ENCODE results near the gene SFSWAP. TPM values are rescaled to one million over a fixed set of nuclear protein-coding genes. Genes with fewer than 3 reads are reported as not detected.
"Not testable (repeated sequence)": the region's sequence is repeated elsewhere in the genome, so short reads cannot be mapped to it uniquely, and the experiment has no call there.

The SFSWAP gene
- total RNA-seq, 1 donor from 2014 or later, result 33.1 TPM

- DNase-seq (ENCODE audit: extremely low read depth, low read depth, low spot score), result no peak
These were observed 9.0 kb upstream of the SFSWAP start for GRCh38 chr12:131701705-131702572.

DNA sequence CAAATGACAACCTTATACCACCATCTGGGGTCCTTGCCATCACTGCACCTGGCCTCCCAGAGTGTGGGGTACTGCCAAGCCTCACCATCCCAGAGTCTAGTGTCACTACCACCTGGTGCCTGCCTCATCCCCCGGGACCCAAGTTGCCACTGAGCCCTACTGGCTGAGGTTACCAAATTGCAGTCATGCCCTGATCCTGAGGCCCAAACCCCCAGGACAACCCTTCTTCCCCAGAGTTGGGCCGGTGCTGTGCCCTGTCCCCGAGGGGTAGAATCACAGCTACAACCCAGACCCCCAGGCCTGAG, 8.4 kb upstream of the SFSWAP start:
- no peak for DNase-seq (ENCODE audit: extremely low read depth, low read depth, low spot score)

GRCh38 chr12:131703161-131703560, 7.7 kb upstream of the SFSWAP start:
- DNase-seq (ENCODE audit: extremely low read depth, low read depth, low spot score), result no peak

DNA sequence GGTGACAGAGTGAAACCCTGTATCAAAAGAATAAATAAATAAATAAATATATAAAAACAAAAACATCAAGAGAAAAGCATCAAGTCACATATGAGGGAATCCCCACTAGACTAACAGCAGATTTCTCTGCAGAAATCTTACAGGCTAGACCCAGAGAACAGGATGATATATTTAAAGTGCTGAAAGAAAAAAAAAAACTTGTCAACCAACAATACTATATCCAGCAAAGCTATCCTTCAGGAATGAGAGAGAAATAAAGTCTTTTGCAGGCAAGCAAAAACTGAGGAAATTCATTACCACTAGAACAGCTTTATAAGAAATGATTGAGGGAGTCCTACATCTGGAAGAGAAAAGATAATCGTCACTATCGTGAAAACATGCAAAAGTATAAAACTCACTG, 6.4 kb upstream of the SFSWAP start:
- DNase-seq (ENCODE audit: extremely low read depth, low read depth, low spot score), result no peak

GRCh38 chr12:131706709-131707108, 4.2 kb upstream of the SFSWAP start:
- DNase-seq (ENCODE audit: extremely low read depth, low read depth, low spot score), result not testable (repeated sequence)

- DNase-seq (ENCODE audit: extremely low read depth, low read depth, low spot score), result no peak
These were observed 1.7 kb upstream of the SFSWAP start for GRCh38 chr12:131709226-131709625.

DNA sequence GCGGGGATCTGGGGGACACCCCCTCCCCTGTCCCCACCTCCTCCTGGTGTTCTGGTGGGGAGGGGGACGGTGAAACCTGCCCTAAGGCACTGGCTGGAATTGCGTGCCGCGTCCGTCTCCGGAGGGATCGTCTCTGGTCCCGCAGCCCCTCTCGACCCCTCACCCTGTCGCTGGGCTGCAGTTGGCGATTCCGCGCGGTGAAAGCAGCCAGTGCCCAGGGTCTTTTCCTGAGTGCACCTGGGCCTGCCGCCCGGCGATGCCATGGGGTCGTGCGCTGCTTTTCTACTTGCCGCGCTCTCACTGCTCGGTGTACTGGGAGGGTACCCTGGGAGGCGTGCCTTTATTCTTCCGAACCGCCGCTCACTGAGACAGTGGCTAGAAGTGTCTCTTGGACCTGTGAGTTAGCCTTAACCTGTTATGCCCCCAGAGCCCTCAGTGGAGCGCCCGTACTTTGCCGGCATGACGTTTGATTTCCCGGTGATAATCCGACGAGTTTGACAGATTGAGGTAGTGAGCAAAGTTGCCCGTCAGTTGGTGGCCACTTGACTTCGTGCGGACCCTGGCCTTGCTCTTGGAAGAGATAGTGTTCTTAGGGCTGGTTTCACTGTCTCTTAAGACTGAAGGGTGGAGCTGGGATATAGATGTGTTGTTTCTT, 788 bp downstream of the SFSWAP start:
- no peak for DNase-seq (ENCODE audit: extremely low read depth, low read depth, low spot score)

- DNase-seq (ENCODE audit: extremely low read depth, low read depth, low spot score), result no peak
These were observed 2.5 kb downstream of the SFSWAP start for GRCh38 chr12:131713349-131713748.

GRCh38 chr12:131714759-131715158, 3.9 kb downstream of the SFSWAP start:
- no peak for DNase-seq (ENCODE audit: extremely low read depth, low read depth, low spot score)

DNA sequence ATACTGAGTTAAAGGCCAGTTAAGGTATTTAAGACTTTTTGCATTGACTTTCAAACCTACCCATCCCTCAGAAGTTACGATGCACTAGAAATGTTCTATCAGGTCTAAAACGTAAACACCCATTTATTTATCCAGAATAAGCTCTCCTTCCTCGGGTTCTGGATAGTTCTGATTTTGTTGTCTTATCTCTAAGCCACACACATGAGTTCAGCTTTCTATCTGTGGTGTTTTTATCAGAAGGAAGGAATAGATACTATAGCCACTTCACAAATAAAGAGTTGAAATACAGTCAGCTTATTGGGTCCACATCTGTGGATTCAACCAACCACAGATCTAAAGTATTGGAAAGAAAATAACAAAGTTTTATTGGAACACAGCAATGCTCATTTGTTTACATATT, 5.4 kb downstream of the SFSWAP start:
- no peak for DNase-seq (ENCODE audit: extremely low read depth, low read depth, low spot score)

GRCh38 chr12:131720241-131720640, 9.4 kb downstream of the SFSWAP start:
- no peak for DNase-seq (ENCODE audit: extremely low read depth, low read depth, low spot score)

DNA sequence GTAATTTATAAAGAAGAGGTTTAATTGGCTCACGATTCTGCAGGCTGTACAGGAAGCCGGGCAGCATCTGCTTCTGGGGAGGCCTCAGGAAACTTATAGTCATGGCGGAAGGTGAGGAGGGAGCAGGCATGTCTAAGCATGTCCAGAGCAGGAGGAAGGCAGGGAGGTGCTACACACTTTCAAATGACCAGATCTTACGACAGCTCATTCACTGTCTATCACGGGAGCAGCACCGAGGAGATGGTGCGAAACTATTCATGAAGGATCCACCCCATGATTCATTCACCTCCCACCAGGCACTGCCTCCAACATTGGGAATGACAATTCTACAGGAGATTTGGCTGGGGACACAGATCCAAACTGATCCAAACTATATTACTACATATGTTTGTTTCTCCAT, 10.0 kb downstream of the SFSWAP start:
- no peak for DNase-seq (ENCODE audit: extremely low read depth, low read depth, low spot score)

- no peak for DNase-seq (ENCODE audit: extremely low read depth, low read depth, low spot score)
These were observed 10.7 kb downstream of the SFSWAP start for GRCh38 chr12:131721548-131721947.

- no peak for DNase-seq (ENCODE audit: extremely low read depth, low read depth, low spot score)
These were observed 12.6 kb downstream of the SFSWAP start for GRCh38 chr12:131723532-131723931.

- no peak for DNase-seq (ENCODE audit: extremely low read depth, low read depth, low spot score)
These were observed 13.6 kb downstream of the SFSWAP start for GRCh38 chr12:131724534-131724933.

GRCh38 chr12:131725503-131725902, 14.6 kb downstream of the SFSWAP start:
- no peak for DNase-seq (ENCODE audit: extremely low read depth, low read depth, low spot score)

GRCh38 chr12:131728720-131729119, 17.8 kb downstream of the SFSWAP start:
- DNase-seq (ENCODE audit: extremely low read depth, low read depth, low spot score), result no peak

DNA sequence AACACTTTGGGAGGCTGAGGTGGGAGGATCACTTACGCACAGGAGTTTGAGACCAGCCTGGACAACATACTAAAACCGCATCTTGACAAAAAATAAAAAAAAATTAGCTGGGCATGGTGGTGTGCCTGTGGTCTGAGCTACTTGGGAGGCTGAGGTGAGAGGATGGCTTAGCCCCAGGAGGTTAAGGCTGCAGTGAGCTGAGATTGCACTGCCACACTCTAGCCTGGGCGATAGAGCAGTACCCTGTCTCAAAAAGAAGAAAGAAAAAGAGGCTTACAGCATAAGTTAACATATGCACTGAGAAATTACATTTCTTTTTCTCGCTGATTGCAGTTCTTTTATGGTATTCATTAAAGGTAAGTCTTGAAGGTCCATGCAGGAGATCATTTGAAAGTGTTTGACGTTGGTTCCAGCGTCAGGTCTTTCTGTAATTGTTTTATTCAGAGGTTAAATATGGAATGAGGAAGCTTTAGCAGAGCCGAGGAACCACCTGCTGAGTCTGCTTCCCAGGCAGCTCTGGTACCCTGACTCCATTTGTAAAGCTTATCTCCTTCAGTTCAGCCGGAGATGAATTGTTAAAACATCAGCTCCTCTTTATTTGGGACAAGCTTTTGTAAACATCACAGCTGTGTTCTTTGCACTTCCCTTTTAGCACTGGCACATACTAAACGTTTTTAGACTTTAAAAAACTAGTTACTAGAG, 18.5 kb downstream of the SFSWAP start:
- DNase-seq (ENCODE audit: extremely low read depth, low read depth, low spot score), result no peak

DNA sequence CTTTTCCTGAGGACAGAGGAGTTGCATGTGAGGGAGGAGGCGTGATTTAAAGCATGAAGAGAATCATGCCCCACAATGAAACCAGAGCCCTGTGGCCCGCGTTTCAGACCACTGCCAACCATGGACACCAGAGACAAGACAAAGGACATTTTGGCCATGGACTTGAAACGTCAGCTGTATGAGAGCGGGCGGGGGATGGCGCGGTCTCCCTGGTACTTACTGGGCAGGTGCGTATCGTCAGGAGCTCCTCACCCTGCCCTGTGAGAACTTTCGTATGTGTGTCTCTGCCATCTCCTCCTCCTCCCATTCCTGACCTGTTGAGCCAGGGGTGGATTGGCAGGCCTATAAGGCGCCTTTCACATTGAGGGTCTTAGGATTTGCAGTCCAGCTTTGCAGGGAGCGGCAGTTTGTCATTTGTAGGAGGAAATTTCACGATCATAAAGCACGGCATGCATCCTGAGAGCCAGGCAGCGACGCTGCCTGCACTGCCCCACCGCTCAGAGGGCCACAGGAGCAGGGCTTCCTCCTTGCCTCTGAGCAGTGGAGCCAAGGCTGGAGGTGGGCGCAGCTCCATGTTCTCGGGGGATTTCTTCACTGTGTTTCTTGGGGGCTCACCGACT, 22.2 kb downstream of the SFSWAP start:
- no peak for DNase-seq (ENCODE audit: extremely low read depth, low read depth, low spot score)

DNA sequence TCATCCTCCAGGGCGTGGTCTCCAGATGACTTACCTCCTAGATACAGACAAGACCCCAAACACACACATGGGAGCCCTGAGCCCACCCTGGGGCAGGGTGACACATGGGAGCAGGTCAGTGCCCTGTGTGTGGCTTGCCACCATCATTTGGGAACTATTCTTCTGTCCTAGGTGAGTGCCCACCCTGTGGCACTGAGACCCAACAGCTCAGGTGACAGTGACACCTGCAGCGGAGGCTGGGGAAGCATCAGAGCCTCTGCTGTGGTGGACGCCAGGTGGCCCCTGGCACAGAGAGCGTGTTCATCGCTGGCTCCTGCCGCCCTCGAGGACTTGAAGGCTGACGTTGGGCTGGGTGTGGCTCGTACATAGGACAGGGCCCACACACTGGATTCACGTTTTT, 23.0 kb downstream of the SFSWAP start:
- DNase-seq (ENCODE audit: extremely low read depth, low read depth, low spot score), result no peak

Data from glomerular endothelial cell (primary cell).